ENCODE data around the gene IRX1. TPM values are rescaled to one million over a fixed set of nuclear protein-coding genes. Genes with fewer than 3 reads are reported as not detected.

IRX1 gene
- total RNA-seq, 4 donors from 2014 or later: 5.0 to 18.8 (median 12.8) TPM

- WGBS, 2 donors: 62 to 74% methylated on average over 2 of the region's 2 CpGs
- H3K4me3 ChIP-seq (ENCODE audit: low read depth, poor library complexity, severe bottlenecking): no peak overlapping the region
- intact Hi-C loops (cut with DNase I; ENCODE audit: low total_unique reads): no loop called here
- DNase-seq (ENCODE audit: low spot score in 2 of 2): peak in 1 of 2 donors; percentile 43
- TF ChIP-seq CTCF (IDR thresholded peaks at IDR 0.05): no peak
- TF ChIP-seq POLR2A (IDR thresholded peaks at IDR 0.05): no peak
Observed at GRCh38 chr5:3650320-3650719, 54.7 kb downstream of the IRX1 start.

GRCh38 chr5:3650868-3651267, 55.2 kb downstream of the IRX1 start:
- H3K4me3 ChIP-seq (ENCODE audit: low read depth, poor library complexity, severe bottlenecking): no peak overlapping the region
- TF ChIP-seq CTCF (IDR thresholded peaks at IDR 0.05) (no peak), POLR2A (IDR thresholded peaks at IDR 0.05) (no peak)

More at GRCh38 chr5:3650868-3651267, 55.2 kb downstream of the IRX1 start:
- intact Hi-C loops (cut with DNase I; ENCODE audit: low total_unique reads): no loop called here
- WGBS, 2 donors: 85 to 86% methylated on average over 8 of the region's 8 CpGs
- peak in 1 of 2 donors; percentile 13 for DNase-seq (ENCODE audit: low spot score in 2 of 2)

All from lower leg skin (tissue), 4 donors.